ENCODE results near the gene TRIB2.

The TRIB2 gene

DNA sequence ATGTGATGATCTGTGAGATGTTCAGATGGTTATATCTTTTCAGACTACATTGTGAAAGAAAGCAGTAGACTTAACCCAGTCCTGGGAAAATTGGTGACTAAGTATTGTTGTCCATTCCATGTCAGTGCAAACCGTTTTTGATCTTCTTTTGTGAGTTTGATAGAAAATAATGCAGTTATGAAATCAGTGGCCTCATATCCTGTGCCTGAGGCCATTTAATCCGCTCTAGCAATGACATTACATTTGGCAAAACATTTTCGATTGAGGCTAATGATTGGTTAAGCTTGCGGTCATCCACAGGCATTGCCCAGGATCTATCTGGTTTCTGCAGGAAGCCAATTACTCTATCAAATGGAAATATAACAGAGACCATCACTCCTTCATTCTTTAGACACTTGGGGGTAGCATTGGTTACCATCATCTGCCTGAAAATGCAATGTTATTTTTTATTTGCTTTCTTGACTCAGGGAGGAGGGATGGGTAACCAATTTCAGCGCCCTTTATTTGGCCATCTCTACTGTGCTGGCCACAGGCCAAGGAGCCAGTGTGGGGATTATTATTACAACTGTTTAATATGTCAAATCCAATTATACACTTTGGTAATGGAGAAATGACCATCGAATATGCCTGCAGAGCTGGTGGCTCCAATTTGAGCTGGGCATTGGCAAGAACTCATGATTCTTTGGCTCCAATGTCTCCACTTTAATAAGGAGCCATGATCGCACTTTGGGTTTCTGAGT lies 33.6 kb downstream of the TRIB2 start:
- no peak for DNase-seq

DNA sequence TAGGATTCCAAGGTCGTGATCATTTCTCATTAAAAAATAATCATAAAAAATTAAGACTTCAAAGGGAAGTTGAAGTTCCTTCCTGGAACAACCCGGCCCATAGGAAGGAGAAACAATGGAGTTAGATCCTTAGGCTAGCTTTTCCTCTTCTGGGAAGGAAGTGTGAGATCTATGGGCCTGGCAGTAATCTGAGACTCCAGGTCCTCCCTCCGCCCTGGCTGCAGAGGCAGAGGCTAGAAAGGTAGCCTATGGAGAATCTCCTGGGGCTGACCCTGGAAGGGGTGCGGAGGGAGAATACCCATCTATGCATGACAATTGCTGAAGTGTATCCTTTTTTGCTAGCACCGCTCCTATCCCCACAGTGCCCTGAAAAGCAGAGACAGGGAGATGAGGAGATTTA lies 37.9 kb downstream of the TRIB2 start:
- DNase-seq = no peak

- no peak for DNase-seq
Observed at GRCh38 chr2:12755384-12755783, 38.6 kb downstream of the TRIB2 start.

DNA sequence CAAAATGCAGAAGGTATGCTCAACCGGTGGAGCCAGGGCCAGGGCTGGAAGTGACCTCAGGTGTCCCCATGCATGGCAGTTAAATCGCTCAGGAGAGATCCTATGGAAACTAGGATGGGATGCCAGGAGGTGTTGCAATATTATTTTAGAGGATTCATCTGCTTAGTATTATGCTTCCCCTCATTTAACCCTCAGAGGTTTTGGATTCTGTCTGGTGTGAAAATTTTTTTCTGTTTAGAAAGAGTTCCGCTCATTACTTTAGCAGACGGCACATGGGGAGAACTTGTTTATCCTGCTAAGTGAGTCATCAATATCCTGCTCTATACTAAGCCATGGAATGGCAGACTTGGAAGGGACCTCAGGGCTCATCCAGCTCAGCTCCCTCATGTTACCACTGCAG lies 42.5 kb downstream of the TRIB2 start:
- no peak for DNase-seq

DNA sequence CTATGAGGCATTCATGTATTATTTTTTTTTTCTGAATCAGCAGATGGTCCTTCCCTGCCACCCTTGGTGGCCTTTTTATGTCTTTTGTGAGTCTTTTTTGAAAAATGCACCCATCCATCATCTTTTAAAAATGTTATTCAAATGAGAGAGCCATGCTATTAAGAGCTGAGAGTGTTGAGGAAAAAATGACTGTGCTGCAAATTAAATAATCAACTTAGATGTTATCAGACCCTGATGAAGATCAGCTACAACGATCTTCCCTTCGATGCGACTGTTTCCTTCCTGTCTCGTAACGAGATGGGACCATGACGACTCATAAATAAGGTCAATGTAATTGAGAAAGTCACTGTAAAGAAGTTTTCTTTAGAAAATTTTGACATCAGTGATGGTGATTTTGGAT lies 44.4 kb downstream of the TRIB2 start:
- DNase-seq = no peak

DNA sequence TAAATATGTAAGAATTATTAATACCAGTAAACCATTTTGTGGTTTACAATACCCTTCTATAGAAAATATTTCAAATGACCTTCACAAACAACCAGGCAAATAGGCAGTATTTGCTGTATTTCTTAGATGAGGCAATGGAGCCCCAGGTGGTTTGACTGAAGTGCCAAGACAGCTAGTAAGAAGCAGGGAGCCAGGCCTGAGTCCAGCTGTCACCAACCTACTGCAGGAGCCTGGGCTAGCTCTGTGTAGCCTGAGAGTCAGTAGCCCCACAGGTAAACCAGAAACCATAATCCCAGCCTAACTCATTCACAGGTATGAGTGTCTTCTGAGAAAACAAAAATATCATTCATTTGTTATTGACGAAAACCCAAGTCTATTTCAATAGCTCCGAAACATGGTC lies 45.6 kb downstream of the TRIB2 start:
- no peak for DNase-seq

DNA sequence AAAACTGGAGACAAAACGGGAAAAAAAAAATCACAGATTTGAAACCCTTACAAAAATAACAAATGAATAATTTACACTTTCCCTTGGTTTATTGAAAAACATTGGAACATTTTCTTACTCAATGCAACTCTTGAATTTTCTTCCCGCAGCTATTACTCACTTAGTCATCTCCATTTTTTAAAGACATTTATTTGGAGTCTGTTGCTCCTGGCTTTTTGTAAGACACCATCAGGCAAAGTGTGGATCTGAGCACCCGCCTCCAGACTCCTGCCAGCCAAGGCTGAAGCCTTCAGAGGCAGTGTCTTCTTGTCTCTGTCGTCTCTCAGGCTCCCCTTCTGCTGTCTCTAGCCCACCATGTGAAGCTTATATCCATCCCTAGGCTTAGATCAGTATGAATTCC lies 46.2 kb downstream of the TRIB2 start:
- DNase-seq = no peak

DNA sequence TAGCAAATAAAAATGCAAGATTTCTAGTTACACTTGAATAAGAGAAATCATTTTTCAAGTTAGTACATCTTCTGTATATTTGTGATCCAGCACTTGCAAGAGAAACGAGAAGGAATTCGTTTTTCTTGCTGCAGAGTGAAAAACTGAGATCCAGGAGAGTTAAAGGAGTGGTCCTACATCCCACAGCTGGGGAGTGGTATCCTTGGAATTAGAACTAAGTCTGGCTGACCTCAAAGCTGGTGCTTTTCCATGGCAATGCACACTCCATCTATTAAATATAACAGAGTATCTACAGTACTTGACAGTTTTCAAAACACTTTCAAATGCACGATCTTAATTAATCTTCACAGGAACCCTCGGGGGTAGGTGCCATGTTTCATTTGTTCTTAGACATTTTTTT lies 46.8 kb downstream of the TRIB2 start:
- no peak for DNase-seq

DNA sequence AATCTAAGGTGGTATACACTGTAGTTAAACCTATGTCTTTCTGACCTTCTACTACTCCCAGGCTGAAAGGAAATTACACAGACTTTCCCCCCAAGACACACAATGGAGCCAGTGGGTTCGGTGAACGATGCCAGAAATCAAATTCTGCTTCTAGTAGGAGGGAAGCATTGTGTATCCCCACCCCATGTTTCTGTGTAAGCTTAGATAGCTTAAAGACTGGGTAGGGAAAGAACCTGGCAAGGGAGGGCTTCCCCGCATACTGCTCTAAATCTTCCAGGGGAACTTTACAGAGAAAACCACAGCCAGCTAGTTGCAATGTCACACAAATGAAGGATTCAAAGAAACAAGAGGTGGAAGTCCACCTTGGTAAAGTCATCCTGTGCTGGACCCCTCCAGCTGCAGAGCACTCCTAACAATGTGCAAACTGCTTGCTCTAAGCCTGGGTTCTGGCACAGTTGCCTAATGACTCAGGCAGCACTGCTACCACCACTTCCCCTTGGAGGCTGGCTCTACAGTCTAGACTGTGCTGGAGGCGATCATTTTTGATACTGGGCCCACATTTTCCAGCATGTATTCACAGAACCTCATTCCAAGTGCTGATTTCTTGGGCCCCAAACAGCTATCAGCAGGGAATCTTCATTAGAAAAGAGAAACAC lies 47.5 kb downstream of the TRIB2 start:
- no peak for DNase-seq

DNA sequence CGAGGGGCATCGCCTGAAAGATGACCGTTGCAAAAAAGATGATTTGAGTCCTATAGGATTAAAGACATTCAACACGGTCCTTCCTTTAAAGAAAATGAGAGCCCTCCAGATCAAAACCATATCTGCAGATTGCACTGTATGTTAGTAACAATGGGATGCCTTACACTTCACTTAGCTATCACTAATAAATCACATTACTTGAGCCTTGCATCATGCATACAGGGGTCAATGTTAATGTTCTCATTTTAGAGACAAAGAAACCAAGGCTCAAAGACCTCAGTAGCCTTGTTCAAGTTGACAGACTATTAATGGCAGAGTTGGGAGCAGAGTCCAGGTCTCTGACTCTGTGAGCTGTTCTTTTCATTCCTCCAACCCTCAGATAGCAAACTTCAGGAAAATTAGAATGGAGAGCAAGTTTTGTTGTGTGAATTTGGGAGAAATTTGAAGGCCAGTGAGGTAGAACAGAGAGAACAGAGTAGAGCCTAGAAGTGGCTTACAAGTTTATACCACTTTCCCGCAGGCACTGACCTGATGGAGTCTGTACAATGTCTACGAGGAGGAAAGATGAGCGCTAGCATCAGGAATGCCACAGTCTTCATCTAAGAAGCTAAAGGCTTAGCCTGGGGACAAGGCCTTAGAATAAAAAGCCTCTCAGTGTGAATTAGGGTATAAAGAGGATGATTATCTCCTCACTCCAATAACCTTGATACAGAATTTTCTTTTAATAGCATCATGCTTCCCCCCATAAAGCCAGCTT lies 48.3 kb downstream of the TRIB2 start:
- no peak for DNase-seq

DNA sequence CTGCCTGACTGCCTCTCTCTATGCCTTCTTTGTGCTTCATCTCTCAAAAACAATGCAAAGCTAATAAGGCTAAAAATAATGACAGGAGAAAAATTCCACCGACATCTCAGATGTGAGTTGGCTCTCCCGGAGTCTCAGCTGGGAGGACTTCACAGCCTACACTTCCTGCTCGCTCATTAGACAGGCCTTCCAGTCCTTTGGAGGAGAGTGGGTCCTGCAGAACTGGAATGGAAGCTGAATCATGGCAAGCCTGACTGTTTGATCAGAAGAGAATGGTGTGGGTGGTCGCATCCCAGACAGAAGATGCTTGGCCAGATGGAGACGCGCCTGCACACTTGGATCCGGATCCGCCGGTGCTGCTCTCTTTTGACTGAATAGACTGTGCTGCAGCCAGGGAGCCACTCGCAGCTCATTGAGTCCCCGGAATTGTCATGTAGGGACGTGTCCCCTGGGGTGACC lies 49.7 kb downstream of the TRIB2 start:
- DNase-seq = no peak

DNA sequence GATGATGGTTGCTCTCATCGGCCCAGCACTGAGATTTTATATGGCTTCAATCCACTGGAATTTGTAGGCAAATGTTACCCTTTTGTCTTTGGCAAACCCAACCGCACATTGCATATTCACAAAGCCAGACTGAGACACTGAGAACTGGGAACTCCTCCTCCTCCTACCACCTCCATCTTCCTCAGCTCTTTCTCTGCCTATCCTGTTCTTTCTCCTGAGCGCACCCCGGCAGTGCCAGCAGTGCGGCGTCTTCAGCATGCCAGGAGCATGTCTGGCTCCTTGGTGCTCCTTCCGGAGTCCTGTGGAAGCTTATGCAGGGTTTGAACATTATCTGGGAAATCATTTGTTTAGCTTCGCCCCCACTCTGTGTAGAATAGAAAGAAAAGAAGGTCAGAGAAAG lies 50.8 kb downstream of the TRIB2 start:
- DNase-seq = no peak

DNA sequence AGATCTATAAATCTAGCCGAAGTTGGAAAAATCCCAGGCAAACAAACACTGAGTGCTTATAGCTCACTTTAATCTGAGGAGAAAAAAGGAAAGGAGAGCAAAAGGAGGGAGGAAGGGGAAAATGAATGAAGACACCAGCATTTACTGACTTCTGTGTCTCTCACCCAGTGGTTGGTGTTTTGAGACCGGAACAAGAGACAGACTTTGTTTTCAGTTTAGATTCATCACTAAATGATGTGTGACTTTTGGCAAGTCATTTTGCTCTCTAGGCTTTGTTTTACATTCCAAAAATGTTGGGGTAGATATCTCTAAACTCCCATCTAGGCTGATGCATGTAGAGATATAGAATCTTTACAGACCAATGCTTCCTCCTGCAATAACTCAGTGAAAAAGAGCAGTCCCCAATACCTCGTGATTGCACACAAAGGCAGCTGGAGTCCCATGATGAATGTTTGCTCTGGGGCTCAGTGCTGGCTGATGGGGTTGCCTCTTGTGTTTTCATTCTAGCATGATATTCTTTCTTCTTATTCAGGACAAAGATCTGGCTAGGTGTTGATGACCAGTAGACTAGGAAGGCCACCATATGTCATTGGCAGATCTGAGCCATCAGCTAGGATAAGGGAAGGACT lies 51.4 kb downstream of the TRIB2 start:
- no peak for DNase-seq

GRCh38 chr2:12769492-12770105 lies 52.9 kb downstream of the TRIB2 start:
- no peak for DNase-seq

- DNase-seq = no peak
Observed at GRCh38 chr2:12770300-12770968, 53.7 kb downstream of the TRIB2 start.

- no peak for DNase-seq
Observed at GRCh38 chr2:12771154-12771553, 54.4 kb downstream of the TRIB2 start.

DNA sequence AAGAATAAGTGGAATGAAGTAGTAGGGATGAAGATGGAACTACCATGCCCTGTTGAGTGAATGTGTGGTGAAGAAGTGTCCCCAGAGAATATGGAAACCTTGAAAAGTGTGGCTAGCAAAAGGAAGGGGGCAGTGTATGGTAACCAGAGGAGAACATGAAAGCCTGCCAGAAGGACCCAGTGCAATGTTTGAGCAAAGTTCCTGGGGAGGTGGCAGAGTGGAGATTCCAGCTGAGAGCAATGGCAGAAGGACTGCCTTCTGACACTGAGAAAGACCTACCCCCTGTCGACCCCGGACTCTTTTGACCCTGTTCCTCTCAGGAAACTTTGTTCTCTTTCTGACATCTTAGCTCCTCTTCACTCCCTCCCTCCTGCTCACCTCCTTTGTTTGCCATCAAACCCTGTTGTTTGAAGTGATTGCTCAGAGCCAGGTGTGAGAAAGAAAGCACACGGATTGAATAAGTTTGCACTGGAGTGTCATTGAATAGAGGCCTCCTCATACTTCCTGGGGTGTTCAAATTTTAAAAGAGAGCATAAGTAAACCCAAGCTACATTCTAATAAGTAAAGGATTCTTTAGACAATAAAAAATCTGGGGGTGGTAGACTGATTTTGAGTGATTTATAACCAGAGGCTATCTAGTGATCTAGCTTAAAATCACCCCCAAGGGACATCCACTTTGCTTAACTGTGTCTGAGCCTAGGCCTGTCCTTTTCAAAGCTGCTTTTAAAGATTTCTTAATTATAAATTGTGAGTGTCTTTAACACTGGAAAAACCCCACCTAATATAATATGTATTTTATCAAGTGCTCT lies 57.1 kb downstream of the TRIB2 start:
- DNase-seq = no peak

- no peak for DNase-seq
Observed at GRCh38 chr2:12774395-12774727, 57.6 kb downstream of the TRIB2 start.

DNA sequence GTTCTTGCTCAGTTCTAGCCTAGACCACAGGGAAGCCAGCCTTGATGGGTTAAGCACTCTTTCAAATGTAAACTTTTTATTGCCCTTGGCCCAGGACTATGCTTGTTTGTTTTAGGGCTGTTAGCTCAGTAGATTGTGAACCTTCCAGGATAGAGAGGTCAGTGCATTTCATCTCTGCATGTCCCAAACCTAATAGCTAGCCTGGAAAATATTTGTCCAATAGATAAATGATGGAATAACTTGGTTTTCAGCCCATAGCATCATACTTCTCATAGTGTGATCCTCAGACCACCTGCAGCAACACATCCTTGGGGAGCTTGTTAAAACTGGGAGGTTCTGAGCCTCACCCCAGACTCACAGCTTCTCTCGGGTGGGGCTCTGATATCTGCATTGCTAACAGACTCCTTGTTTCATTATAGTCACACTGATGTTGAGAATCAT lies 59.8 kb downstream of the TRIB2 start:
- no peak for DNase-seq

- DNase-seq = no peak
Observed at GRCh38 chr2:12778369-12778768, 61.6 kb downstream of the TRIB2 start.

GRCh38 chr2:12778811-12779579 lies 62.3 kb downstream of the TRIB2 start:
- DNase-seq = no peak
